ENCODE data around the gene SLC25A25. TPM values are rescaled to one million over a fixed set of nuclear protein-coding genes. Genes with fewer than 3 reads are reported as not detected.
A peak's percentile ranks its signal among the peaks of the same experiment; 100 is the strongest.

Gene SLC25A25
- total and polyA plus RNA-seq, 4 donors, result 10.5 to 32.6 (median 24.5) TPM

GRCh38 chr9:128094166-128094949 lies 26.3 kb downstream of the SLC25A25 start:
- H3K9me3 ChIP-seq (ENCODE audit: control insufficient read depth in 4 of 4, insufficient read depth in 3 of 4, low read length in 3 of 4), result no peaks in the 10 kb centered on the region
- H3K27ac ChIP-seq (ENCODE audit: low read depth in 1 of 2, low read length in 1 of 2), result peak overlapping the region; percentile 90 to 95
- no peaks in the 10 kb centered on the region for H3K36me3 ChIP-seq (ENCODE audit: control insufficient read depth in 4 of 4, insufficient read depth in 4 of 4, low read length in 4 of 4)
- H3K4me1 ChIP-seq (ENCODE audit: control insufficient read depth in 5 of 5, insufficient read depth in 5 of 5, low read length in 5 of 5), result peaks cover 12 to 60% (median 26%) of the 10 kb centered on the region in 5 donors
- no peaks in the 10 kb centered on the region for H3K27me3 ChIP-seq (ENCODE audit: control insufficient read depth in 3 of 3, insufficient read depth in 3 of 3, low read length in 2 of 3)
- H3K9ac ChIP-seq (ENCODE audit: insufficient read depth in 1 of 2, low read length in 2 of 2), result peak overlapping the region; percentile 71 to 95
- TF ChIP-seq CTCF (IDR thresholded peaks at IDR 0.05; ENCODE audit: control extremely low read depth, extremely low read depth), result no peak
- WGBS, 2 donors, result 20 to 23% methylated on average over 8 of the region's 8 CpGs
- peak; percentile 71 for ATAC-seq (ENCODE audit: insufficient read depth, low FRiP score)
- H3K4me3 ChIP-seq, result no peak overlapping the region
- DNase-seq, result peak; percentile 98 to 100 (median 99)

- no peak for ATAC-seq (ENCODE audit: insufficient read depth, low FRiP score)
- WGBS, 2 donors, result 80 to 88% methylated on average over 11 of the region's 11 CpGs
- Histone ChIP-seq H3K4me1 (ENCODE audit: control insufficient read depth in 5 of 5, insufficient read depth in 5 of 5, low read length in 5 of 5) (peaks cover 18 to 67% (median 26%) of the 10 kb centered on the region in 5 donors), H3K9me3 (ENCODE audit: control insufficient read depth in 4 of 4, insufficient read depth in 3 of 4, low read length in 3 of 4) (no peaks in the 10 kb centered on the region), H3K9ac (ENCODE audit: insufficient read depth in 1 of 2, low read length in 2 of 2) (peak overlapping the region; percentile 71 to 95), H3K27me3 (ENCODE audit: control insufficient read depth in 3 of 3, insufficient read depth in 3 of 3, low read length in 2 of 3) (no peaks in the 10 kb centered on the region), H3K4me3 (no peak overlapping the region), H3K27ac (ENCODE audit: low read depth in 1 of 2, low read length in 1 of 2) (peak overlapping the region; percentile 90 to 95), H3K36me3 (ENCODE audit: control insufficient read depth in 4 of 4, insufficient read depth in 4 of 4, low read length in 4 of 4) (no peaks in the 10 kb centered on the region)
- no peak for DNase-seq
- no peak for TF ChIP-seq CTCF (IDR thresholded peaks at IDR 0.05; ENCODE audit: control extremely low read depth, extremely low read depth)
Observed at GRCh38 chr9:128094950-128095544, 27.0 kb downstream of the SLC25A25 start.

GRCh38 chr9:128096616-128097536 lies 28.8 kb downstream of the SLC25A25 start:
- peak overlapping the region; percentile 95 to 98 for H3K27ac ChIP-seq (ENCODE audit: low read depth in 1 of 2, low read length in 1 of 2)
- peaks cover 26 to 65% (median 29%) of the 10 kb centered on the region in 5 donors for H3K4me1 ChIP-seq (ENCODE audit: control insufficient read depth in 5 of 5, insufficient read depth in 5 of 5, low read length in 5 of 5)
- TF ChIP-seq CTCF (IDR thresholded peaks at IDR 0.05; ENCODE audit: control extremely low read depth, extremely low read depth), result no peak

More at GRCh38 chr9:128096616-128097536, 28.8 kb downstream of the SLC25A25 start:
- Histone ChIP-seq H3K9me3 (ENCODE audit: control insufficient read depth in 4 of 4, insufficient read depth in 3 of 4, low read length in 3 of 4) (no peaks in the 10 kb centered on the region), H3K36me3 (ENCODE audit: control insufficient read depth in 4 of 4, insufficient read depth in 4 of 4, low read length in 4 of 4) (peaks cover 0 to 12% (median 4%) of the 10 kb centered on the region in 4 donors), H3K9ac (ENCODE audit: insufficient read depth in 1 of 2, low read length in 2 of 2) (peak overlapping the region in 1 of 2 donors; percentile 26), H3K27me3 (ENCODE audit: control insufficient read depth in 3 of 3, insufficient read depth in 3 of 3, low read length in 2 of 3) (no peaks in the 10 kb centered on the region), H3K4me3 (no peak overlapping the region)
- 80 to 91% methylated on average over 19 of the region's 19 CpGs for WGBS, 2 donors
- ATAC-seq (ENCODE audit: insufficient read depth, low FRiP score), result no peak
- no peak for DNase-seq

Measured in lung (tissue), 12 donors.